Activated CD8-positive, alpha-beta memory T cell treated with anti-CD3 and anti-CD28 coated beads, Interleukin-2, amount 50 U/mL, for 48 hours (primary cell): ENCODE measurements around the gene KLK13.

ENCODE experiments used
- DNase-seq: peaks from one replicate; pipeline ENCODE4 v3.0.0-alpha.2; 2020

The KLK13 gene

GRCh38 chr19:51091895-51092873, 27.3 kb upstream of the KLK13 start:
- DNase-seq = no peak

GRCh38 chr19:51091126-51091525, 26.2 kb upstream of the KLK13 start:
- no peak for DNase-seq

- no peak for DNase-seq
These were observed 25.6 kb upstream of the KLK13 start for GRCh38 chr19:51090471-51090870.

GRCh38 chr19:51089786-51090185, 24.9 kb upstream of the KLK13 start:
- no peak for DNase-seq

- no peak for DNase-seq
These were observed 21.4 kb upstream of the KLK13 start for GRCh38 chr19:51086153-51086850.

GRCh38 chr19:51084505-51084904, 19.6 kb upstream of the KLK13 start:
- DNase-seq = no peak

- DNase-seq = no peak
These were observed 18.9 kb upstream of the KLK13 start for GRCh38 chr19:51083783-51084182.

GRCh38 chr19:51083181-51083580, 18.3 kb upstream of the KLK13 start:
- no peak for DNase-seq

GRCh38 chr19:51082611-51083010, 17.7 kb upstream of the KLK13 start, which contains the start of gene KLK14:
TSS of gene KLK14 (minus strand) at chr19:51082887. CDS start at chr19:51082614, 273 bp downstream.
- DNase-seq = no peak

- DNase-seq = no peak
These were observed 16.6 kb upstream of the KLK13 start for GRCh38 chr19:51081476-51081875.

- DNase-seq = no peak
These were observed 14.7 kb upstream of the KLK13 start for GRCh38 chr19:51079481-51080110.

GRCh38 chr19:51078731-51079130, 13.8 kb upstream of the KLK13 start:
- DNase-seq = no peak

- DNase-seq = no peak
These were observed 13.2 kb upstream of the KLK13 start for GRCh38 chr19:51078104-51078503.

- no peak for DNase-seq
These were observed 11.8 kb upstream of the KLK13 start for GRCh38 chr19:51076631-51077213.

- DNase-seq = no peak
These were observed 11.1 kb upstream of the KLK13 start for GRCh38 chr19:51075998-51076397.

GRCh38 chr19:51071095-51071405, 6.2 kb upstream of the KLK13 start:
- DNase-seq = no peak

GRCh38 chr19:51070334-51071094, 5.6 kb upstream of the KLK13 start:
- no peak for DNase-seq

- DNase-seq = no peak
These were observed 1.7 kb upstream of the KLK13 start for GRCh38 chr19:51066393-51067186.

- DNase-seq = no peak
These were observed 499 bp upstream of the KLK13 start for GRCh38 chr19:51065221-51065960.

GRCh38 chr19:51063664-51064063, 1.2 kb downstream of the KLK13 start:
- no peak for DNase-seq

- DNase-seq = no peak
These were observed 3.9 kb downstream of the KLK13 start for GRCh38 chr19:51060973-51061372.
